Measurements from ENCODE around the gene ZFAND3. TPM values are rescaled to one million over a fixed set of nuclear protein-coding genes. Genes with fewer than 3 reads are reported as not detected.

Gene ZFAND3
- total RNA-seq, 1 donor from 2014 or later = 21.2 TPM

GRCh38 chr6:38143191-38144150, 323.9 kb downstream of the ZFAND3 start:
- FAIRE-seq (no peak), DNase-seq (ENCODE audit: low spot score in 2 of 2) (no peak)

- DNase-seq (ENCODE audit: low spot score in 2 of 2) (no peak), FAIRE-seq (no peak)
Observed at GRCh38 chr6:38144365-38144945, 324.9 kb downstream of the ZFAND3 start.

GRCh38 chr6:38146021-38146733, 326.6 kb downstream of the ZFAND3 start:
- no peak for DNase-seq (ENCODE audit: low spot score in 2 of 2)
- no peak for FAIRE-seq

GRCh38 chr6:38146734-38147027, 327.2 kb downstream of the ZFAND3 start:
- no peak for DNase-seq (ENCODE audit: low spot score in 2 of 2)
- no peak for FAIRE-seq

GRCh38 chr6:38148606-38149005, 329.1 kb downstream of the ZFAND3 start:
- no peak for DNase-seq (ENCODE audit: low spot score in 2 of 2)
- FAIRE-seq = no peak

GRCh38 chr6:38149531-38149930, 330.0 kb downstream of the ZFAND3 start:
- DNase-seq (ENCODE audit: low spot score in 2 of 2) (no peak), FAIRE-seq (no peak)

GRCh38 chr6:38150021-38150420, 330.5 kb downstream of the ZFAND3 start:
- no peak for FAIRE-seq
- DNase-seq (ENCODE audit: low spot score in 2 of 2) = no peak

- no peak for DNase-seq (ENCODE audit: low spot score in 2 of 2)
- FAIRE-seq = no peak
Observed at GRCh38 chr6:38150681-38151296, 331.3 kb downstream of the ZFAND3 start.

- DNase-seq (ENCODE audit: low spot score in 2 of 2) (no peak), FAIRE-seq (no peak)
Observed at GRCh38 chr6:38151580-38152500, 332.3 kb downstream of the ZFAND3 start.

GRCh38 chr6:38152620-38153019, 333.1 kb downstream of the ZFAND3 start:
- FAIRE-seq (no peak), DNase-seq (ENCODE audit: low spot score in 2 of 2) (no peak)

GRCh38 chr6:38153076-38153797, 333.7 kb downstream of the ZFAND3 start:
- DNase-seq (ENCODE audit: low spot score in 2 of 2) (no peak), FAIRE-seq (no peak)

GRCh38 chr6:38153798-38154345, 334.3 kb downstream of the ZFAND3 start:
- FAIRE-seq = no peak
- DNase-seq (ENCODE audit: low spot score in 2 of 2) = no peak

- DNase-seq (ENCODE audit: low spot score in 2 of 2) (no peak), FAIRE-seq (no peak)
Observed at GRCh38 chr6:38154731-38155130, 335.2 kb downstream of the ZFAND3 start.

- FAIRE-seq = no peak
- DNase-seq (ENCODE audit: low spot score in 2 of 2) = no peak
Observed at GRCh38 chr6:38155144-38155543, 335.6 kb downstream of the ZFAND3 start.

GRCh38 chr6:38155621-38156204, 336.2 kb downstream of the ZFAND3 start:
- DNase-seq (ENCODE audit: low spot score in 2 of 2) (no peak), FAIRE-seq (no peak)

- no peak for DNase-seq (ENCODE audit: low spot score in 2 of 2)
- no peak for FAIRE-seq
Observed at GRCh38 chr6:38156818-38157565, 337.5 kb downstream of the ZFAND3 start.

- no peak for DNase-seq (ENCODE audit: low spot score in 2 of 2)
- FAIRE-seq = no peak
Observed at GRCh38 chr6:38157905-38158304, 338.4 kb downstream of the ZFAND3 start.

Data from frontal cortex (tissue), 4 donors.